Measurements from ENCODE around the gene BCKDHA. TPM values are rescaled to one million over a fixed set of nuclear protein-coding genes. Genes with fewer than 3 reads are reported as not detected.
"Not testable (repeated sequence)": the region's sequence is repeated elsewhere in the genome, so short reads cannot be mapped to it uniquely, and the experiment has no call there.

The BCKDHA gene
- total RNA-seq, 4 donors from 2014 or later: 55.1 to 87.2 (median 58.6) TPM

- no peak for TF ChIP-seq POLR2A (IDR thresholded peaks at IDR 0.05)
- no peak for TF ChIP-seq CTCF (IDR thresholded peaks at IDR 0.05)
- Histone ChIP-seq H3K27ac (peak overlapping the region in 3 of 4 donors; percentile 1 to 50 (median 30)), H3K36me3 (no peaks in the 10 kb centered on the region), H3K4me3 (no peak overlapping the region), H3K27me3 (no peaks in the 10 kb centered on the region), H3K4me1 (peaks cover 24 to 56% (median 28%) of the 10 kb centered on the region in 3 donors), H3K9me3 (no peaks in the 10 kb centered on the region)
- WGBS, 2 donors: 30 to 33% methylated on average over 9 of the region's 12 CpGs
- intact Hi-C loops (cut with DNase I): no loop called here
- DNase-seq: no peak
These were observed 23.6 kb upstream of the BCKDHA start for GRCh38 chr19:41373993-41374392.

GRCh38 chr19:41376241-41376997 is 21.2 kb upstream of the BCKDHA start, which contains the start of gene TMEM91:
TMEM91 (plus strand) TSS chr19:41376533; CDS start chr19:41378310, 1,777 bp downstream.
- H3K4me3 ChIP-seq: peak within 1 kb of the TSS; percentile 54 to 86 (median 66)
- intact Hi-C loops (cut with DNase I): no loop called here

GRCh38 chr19:41376998-41377365 is 20.6 kb upstream of the BCKDHA start:
- 24 to 41% methylated on average over 8 of the region's 8 CpGs for WGBS, 2 donors
- Histone ChIP-seq H3K27me3 (no peaks in the 10 kb centered on the region), H3K4me1 (peaks cover 24 to 67% (median 34%) of the 10 kb centered on the region in 3 donors), H3K9me3 (no peaks in the 10 kb centered on the region), H3K27ac (peak overlapping the region; percentile 76 to 89 (median 84)), H3K4me3 (peak overlapping the region; percentile 54 to 86 (median 66)), H3K36me3 (peaks cover 0 to 7% (median 0%) of the 10 kb centered on the region in 3 donors)
- no peak for DNase-seq
- intact Hi-C loops (cut with DNase I): no loop called here
- TF ChIP-seq POLR2A (IDR thresholded peaks at IDR 0.05) (no peak), CTCF (IDR thresholded peaks at IDR 0.05) (no peak)

More at GRCh38 chr19:41376241-41376997, 21.2 kb upstream of the BCKDHA start, which contains the start of gene TMEM91:
- 2 to 3% methylated on average over 11 to 14 of the region's 47 CpGs for WGBS, 2 donors
- peaks cover 24 to 67% (median 34%) of the 10 kb centered on the region in 3 donors for H3K4me1 ChIP-seq
- peaks cover 0 to 1% (median 0%) of the 10 kb centered on the region in 3 donors for H3K36me3 ChIP-seq
- H3K27ac ChIP-seq: peak within 1 kb of the TSS; percentile 76 to 89 (median 84)
- H3K9me3 ChIP-seq: no peaks in the 10 kb centered on the region
- DNase-seq: no peak
- TF ChIP-seq POLR2A (IDR thresholded peaks at IDR 0.05) (peak in 1 of 4 donors; percentile 16), CTCF (IDR thresholded peaks at IDR 0.05) (no peak)
- no peaks in the 10 kb centered on the region for H3K27me3 ChIP-seq

- Histone ChIP-seq H3K36me3 (peaks cover 0 to 19% (median 0%) of the 10 kb centered on the region in 3 donors), H3K27ac (peak overlapping the region in 2 of 4 donors; percentile 21 to 50), H3K9me3 (no peaks in the 10 kb centered on the region), H3K4me1 (peaks cover 24 to 67% (median 34%) of the 10 kb centered on the region in 3 donors), H3K4me3 (no peak overlapping the region), H3K27me3 (no peaks in the 10 kb centered on the region)
- DNase-seq: no peak
- intact Hi-C loops (cut with DNase I): no loop called here
- TF ChIP-seq POLR2A (IDR thresholded peaks at IDR 0.05) (no peak), CTCF (IDR thresholded peaks at IDR 0.05) (no peak)
- WGBS, 2 donors: 64 to 75% methylated on average over 4 to 7 of the region's 9 CpGs
These were observed 19.5 kb upstream of the BCKDHA start for GRCh38 chr19:41377977-41378709.

- Histone ChIP-seq H3K4me1 (peaks cover 7 to 46% (median 18%) of the 10 kb centered on the region in 3 donors), H3K36me3 (peaks cover 0 to 50% (median 0%) of the 10 kb centered on the region in 3 donors)
- H3K4me3 ChIP-seq; H3K27me3 ChIP-seq; H3K27ac ChIP-seq; intact Hi-C loops (cut with DNase I); DNase-seq; H3K9me3 ChIP-seq: not testable (repeated sequence)
- 75 to 98% methylated on average over 3 to 8 of the region's 8 CpGs for WGBS, 2 donors
These were observed 16.1 kb upstream of the BCKDHA start for GRCh38 chr19:41381536-41381935.

Measured in esophagus squamous epithelium (tissue), 5 donors.